Mesothelial cell of epicardium (in vitro differentiated cells): ENCODE measurements around the gene EML4. TPM values are rescaled to one million over a fixed set of nuclear protein-coding genes. Genes with fewer than 3 reads are reported as not detected.

Source experiments
- total RNA-seq: library from RNA; stranded (reverse); gene quantifications from 3 replicates; pipeline ENCODE4 v1.2.1, GENCODE V29; 2021

The EML4 gene
- total RNA-seq, 1 donor from 2014 or later = 95.6 TPM

Other genes with a start within 250 kb of the EML4 start
- 112 to 131 TPM (median 123 TPM) in 3 replicates for gene PKDCC, start 121.3 kb upstream of the EML4 start, total RNA-seq
- 82.5 to 85.1 TPM (median 83.0 TPM) in 3 replicates for gene COX7A2L, start 191.9 kb downstream of the EML4 start, total RNA-seq